ENCODE measurements around the gene SALL3. TPM values are rescaled to one million over a fixed set of nuclear protein-coding genes. Genes with fewer than 3 reads are reported as not detected.
"Not testable (repeated sequence)": the region's sequence is repeated elsewhere in the genome, so short reads cannot be mapped to it uniquely, and the experiment has no call there.

Gene SALL3
- total RNA-seq, 4 donors from 2014 or later = not detected

- TF ChIP-seq POLR2A (IDR thresholded peaks at IDR 0.05) = no peak
- TF ChIP-seq CTCF (IDR thresholded peaks at IDR 0.05) = no peak
- no peak for DNase-seq
- Histone ChIP-seq H3K36me3 (no peaks in the 10 kb centered on the region), H3K27me3 (no peaks in the 10 kb centered on the region), H3K4me1 (no peaks in the 10 kb centered on the region), H3K27ac (no peak overlapping the region), H3K4me3 (no peak overlapping the region), H3K9me3 (no peaks in the 10 kb centered on the region)
These were observed 24.6 kb upstream of the SALL3 start for GRCh38 chr18:78955051-78955450.

GRCh38 chr18:78957140-78957539 is 22.5 kb upstream of the SALL3 start:
- no peaks in the 10 kb centered on the region for H3K36me3 ChIP-seq
- no peak for DNase-seq
- H3K4me3 ChIP-seq = no peak overlapping the region
- no peaks in the 10 kb centered on the region for H3K27me3 ChIP-seq
- H3K27ac ChIP-seq = no peak overlapping the region
- TF ChIP-seq CTCF (IDR thresholded peaks at IDR 0.05) (no peak), POLR2A (IDR thresholded peaks at IDR 0.05) (no peak)
- H3K4me1 ChIP-seq = no peaks in the 10 kb centered on the region
- no peaks in the 10 kb centered on the region for H3K9me3 ChIP-seq

GRCh38 chr18:78960709-78961108 is 18.9 kb upstream of the SALL3 start:
- Histone ChIP-seq H3K4me3 (no peak overlapping the region), H3K27me3 (no peaks in the 10 kb centered on the region), H3K9me3 (peaks cover 0 to 4% (median 0%) of the 10 kb centered on the region in 4 donors), H3K36me3 (no peaks in the 10 kb centered on the region), H3K4me1 (no peaks in the 10 kb centered on the region), H3K27ac (no peak overlapping the region)
- TF ChIP-seq CTCF (IDR thresholded peaks at IDR 0.05) (no peak), POLR2A (IDR thresholded peaks at IDR 0.05) (no peak)
- DNase-seq = no peak

GRCh38 chr18:78962098-78962497 is 17.5 kb upstream of the SALL3 start:
- H3K9me3 ChIP-seq = peaks cover 0 to 4% (median 0%) of the 10 kb centered on the region in 4 donors

GRCh38 chr18:78964727-78965126 is 14.9 kb upstream of the SALL3 start:
- H3K4me3 ChIP-seq, H3K4me1 ChIP-seq, H3K36me3 ChIP-seq, H3K27ac ChIP-seq, DNase-seq, H3K27me3 ChIP-seq, H3K9me3 ChIP-seq: not testable (repeated sequence)

More at GRCh38 chr18:78962098-78962497, 17.5 kb upstream of the SALL3 start:
- TF ChIP-seq CTCF (IDR thresholded peaks at IDR 0.05) (no peak), POLR2A (IDR thresholded peaks at IDR 0.05) (no peak)
- Histone ChIP-seq H3K4me3 (no peak overlapping the region), H3K4me1 (no peaks in the 10 kb centered on the region), H3K36me3 (no peaks in the 10 kb centered on the region), H3K27me3 (no peaks in the 10 kb centered on the region), H3K27ac (no peak overlapping the region)
- no peak for DNase-seq

- no peaks in the 10 kb centered on the region for H3K36me3 ChIP-seq
- no peak for DNase-seq
- no peak for TF ChIP-seq CTCF (IDR thresholded peaks at IDR 0.05)
- no peak for TF ChIP-seq POLR2A (IDR thresholded peaks at IDR 0.05)
- no peaks in the 10 kb centered on the region for H3K27me3 ChIP-seq
- H3K9me3 ChIP-seq = peaks cover 0 to 4% (median 0%) of the 10 kb centered on the region in 4 donors
- H3K27ac ChIP-seq = no peak overlapping the region
- no peak overlapping the region for H3K4me3 ChIP-seq
- no peaks in the 10 kb centered on the region for H3K4me1 ChIP-seq
These were observed 14.4 kb upstream of the SALL3 start for GRCh38 chr18:78965260-78965659.
